Cardiac muscle cell (in vitro differentiated cells and primary cell): ENCODE data around the gene SCUBE1. TPM values are rescaled to one million over a fixed set of nuclear protein-coding genes. Genes with fewer than 3 reads are reported as not detected.
A peak's percentile ranks its signal among the peaks of the same experiment; 100 is the strongest.

Experiments
- DNase-seq, 2 donors: peaks; one replicate each; pipeline versions ENCODE4 v3.0.0 to v3.0.0-alpha.2; 2010 to 2017; ENCODE audit warnings: low read depth in 1 of 2, low spot score in 1 of 2
- H3K27ac ChIP-seq: fragments of 200-600 bp; sonication (generic); 2 replicates; pipeline ENCODE4 v1.5.1; 2016
- H3K27me3 ChIP-seq: fragments of 200-600 bp; sonication (generic); 2 replicates; pipeline ENCODE4 v1.6.0; 2016; ENCODE audit warnings: control low read depth
- H3K36me3 ChIP-seq: fragments of 200-600 bp; sonication (generic); 2 replicates; pipeline ENCODE4 v1.5.1; 2016; ENCODE audit warnings: control low read depth
- H3K4me1 ChIP-seq: fragments of 200-600 bp; sonication (generic); 2 replicates; pipeline ENCODE4 v1.8.1; 2017; ENCODE audit warnings: low read depth, mild to moderate bottlenecking, mixed run types
- H3K4me3 ChIP-seq: fragments of 200-600 bp; sonication (generic); 2 replicates; pipeline ENCODE4 v1.5.1; 2016; ENCODE audit warnings: mild to moderate bottlenecking
- H3K9me3 ChIP-seq: fragments of 200-600 bp; sonication (generic); 2 replicates; pipeline ENCODE4 v1.5.1; 2017; ENCODE audit warnings: low read depth, mild to moderate bottlenecking, control low read depth
- CTCF ChIP-seq: IDR thresholded peaks from 2 replicates; pipeline ENCODE4 v1.5.1; 2012; ENCODE audit warnings: low read depth, mild to moderate bottlenecking, low read length
- polyA plus RNA-seq: library from polyadenylated mRNA; unstranded; fragments of >200 nt; fragmentation: Nextera tagmentation; extraction: Ambion mirVana; gene quantifications from 2 replicates; pipeline ENCODE4 v1.2.1, GENCODE V29; 2016
- total RNA-seq: library from RNA; depleted of rRNA; stranded (reverse); fragments of >200 nt; gene quantifications from 2 replicates; pipeline ENCODE4 v1.2.3, GENCODE V29; 2016

The SCUBE1 gene
- total and polyA plus RNA-seq, 2 experiments from 2014 or later: 2.1 to 6.9 TPM

DNA sequence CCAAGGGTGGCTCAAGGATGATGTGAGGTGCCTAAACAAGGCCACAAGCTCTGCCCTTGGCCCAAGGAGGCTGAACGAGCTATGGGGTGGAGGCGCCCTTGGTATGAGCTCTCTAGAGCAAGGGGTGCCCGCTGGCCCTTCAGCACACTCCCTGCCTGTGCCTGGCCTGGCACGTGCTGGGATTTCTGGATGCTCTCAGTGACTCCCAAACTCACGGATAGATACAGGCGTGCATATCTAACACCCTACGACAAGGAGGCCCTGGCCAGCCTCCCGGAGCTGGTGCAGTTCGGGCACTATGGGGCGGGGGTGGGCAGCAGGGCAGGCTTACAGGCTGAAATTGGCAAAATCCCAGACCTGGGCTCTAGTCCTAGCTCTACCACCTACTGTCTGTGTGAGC is 30.6 kb downstream of the SCUBE1 start:
- Histone ChIP-seq H3K36me3 (no peaks in the 10 kb centered on the region), H3K27ac (no peak overlapping the region), H3K4me1 (peaks cover 43% of the 10 kb centered on the region), H3K9me3 (no peaks in the 10 kb centered on the region), H3K27me3 (no peaks in the 10 kb centered on the region), H3K4me3 (no peak overlapping the region)
- no peak for TF ChIP-seq CTCF
- no peak for DNase-seq

DNA sequence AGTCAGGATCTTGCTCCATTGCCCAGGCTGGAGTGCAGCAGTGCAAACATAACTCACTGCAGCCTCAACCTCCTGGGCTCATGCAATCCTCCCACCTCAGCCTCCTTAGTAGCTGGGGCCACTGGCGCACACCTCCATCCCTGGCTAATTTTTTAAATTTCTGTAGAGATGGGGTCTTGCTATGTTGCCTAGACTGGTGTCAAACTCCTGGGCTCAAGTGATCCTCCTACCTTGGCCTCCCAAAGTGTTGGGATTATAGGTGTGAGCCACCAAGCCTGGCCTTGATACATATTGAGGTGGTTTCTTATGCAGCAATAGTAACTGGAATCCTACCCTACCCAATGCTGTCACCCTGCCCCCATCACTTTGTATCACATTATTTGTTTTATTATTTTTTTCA is 32.4 kb downstream of the SCUBE1 start:
- H3K4me3 ChIP-seq: no peak overlapping the region
- H3K36me3 ChIP-seq: no peaks in the 10 kb centered on the region
- H3K27me3 ChIP-seq: no peaks in the 10 kb centered on the region
- no peaks in the 10 kb centered on the region for H3K9me3 ChIP-seq
- no peak overlapping the region for H3K27ac ChIP-seq
- no peak for DNase-seq
- peaks cover 31% of the 10 kb centered on the region for H3K4me1 ChIP-seq
- no peak for TF ChIP-seq CTCF

GRCh38 chr22:43310311-43310710 is 32.9 kb downstream of the SCUBE1 start:
- Histone ChIP-seq H3K36me3 (no peaks in the 10 kb centered on the region), H3K27me3 (no peaks in the 10 kb centered on the region), H3K4me1 (peaks cover 31% of the 10 kb centered on the region), H3K27ac (peak overlapping the region; percentile 73), H3K9me3 (no peaks in the 10 kb centered on the region), H3K4me3 (no peak overlapping the region)
- DNase-seq: no peak
- no peak for TF ChIP-seq CTCF

DNA sequence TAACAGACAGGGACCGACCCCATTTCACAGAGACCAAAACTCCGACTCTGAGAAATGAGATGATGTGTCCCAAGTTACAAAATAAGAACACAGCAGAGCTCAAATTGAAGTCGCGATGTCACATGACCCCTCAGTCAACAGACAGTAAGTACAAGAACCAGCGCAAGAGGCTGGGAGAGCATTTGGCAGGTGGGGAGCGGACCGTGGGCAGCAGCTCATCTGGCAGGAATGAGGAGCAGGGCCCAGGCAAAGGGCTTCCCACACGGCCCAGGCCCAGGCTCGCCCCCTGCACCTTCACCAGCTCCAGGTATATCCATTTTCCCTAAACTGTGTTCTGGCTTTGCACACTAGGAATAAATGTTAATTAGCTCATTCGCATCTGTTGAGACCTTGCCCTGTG is 34.3 kb downstream of the SCUBE1 start:
- H3K27ac ChIP-seq: no peak overlapping the region
- H3K4me3 ChIP-seq: no peak overlapping the region
- peaks cover 27% of the 10 kb centered on the region for H3K4me1 ChIP-seq
- no peaks in the 10 kb centered on the region for H3K9me3 ChIP-seq
- H3K27me3 ChIP-seq: no peaks in the 10 kb centered on the region
- no peak for TF ChIP-seq CTCF
- no peak for DNase-seq
- no peaks in the 10 kb centered on the region for H3K36me3 ChIP-seq

DNA sequence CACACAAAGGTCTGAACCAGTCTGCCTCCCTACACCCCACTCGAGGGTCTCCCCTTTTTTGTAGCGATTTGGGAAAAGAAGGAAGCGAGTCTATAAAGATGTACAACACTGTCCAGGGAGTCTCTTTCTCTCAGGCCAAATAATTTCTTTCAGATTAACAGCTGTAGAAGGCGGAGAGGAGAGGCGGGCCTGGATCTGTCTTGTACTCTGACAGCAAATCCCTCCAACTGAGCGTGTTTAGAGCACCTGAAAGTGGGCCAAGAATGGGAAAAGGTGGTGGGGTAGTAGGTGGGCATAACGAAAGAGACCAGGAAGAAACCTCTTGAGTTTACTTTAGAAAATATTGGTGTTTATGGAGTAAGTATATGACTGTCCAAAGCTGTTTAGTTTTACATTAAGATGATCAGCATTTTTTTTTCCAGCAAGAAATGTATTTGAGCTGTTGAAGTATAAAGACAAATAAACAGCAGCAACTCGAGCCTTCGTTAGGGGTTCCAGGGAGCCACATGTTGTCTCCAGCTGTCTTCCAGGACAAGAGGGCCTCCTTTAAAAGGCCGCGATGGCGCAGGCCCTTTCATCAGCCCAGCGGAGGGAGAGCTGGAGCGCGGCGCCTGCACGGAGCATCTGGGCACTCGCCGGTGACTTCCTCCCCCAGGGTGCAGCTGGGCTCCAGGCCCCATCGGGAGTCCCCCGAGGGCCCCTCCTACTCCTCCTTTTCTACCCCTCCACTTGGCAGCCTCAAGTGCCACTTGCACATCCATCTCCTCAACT is 34.9 kb downstream of the SCUBE1 start:
- Histone ChIP-seq H3K27me3 (no peaks in the 10 kb centered on the region), H3K9me3 (no peaks in the 10 kb centered on the region), H3K4me1 (peaks cover 23% of the 10 kb centered on the region), H3K36me3 (no peaks in the 10 kb centered on the region), H3K27ac (no peak overlapping the region), H3K4me3 (no peak overlapping the region)
- no peak for TF ChIP-seq CTCF
- DNase-seq: no peak
